Prostate gland (tissue), 2 donors: ENCODE results near the gene SSTR4. TPM values are rescaled to one million over a fixed set of nuclear protein-coding genes. Genes with fewer than 3 reads are reported as not detected.

Experiments
- DNase-seq: peaks from one replicate; pipeline ENCODE4 v3.0.0-alpha.2; 2019; ENCODE audit warnings: low spot score
- H3K27ac ChIP-seq, 2 donors: fragments of 200-600 bp; sonication (generic); 2 replicates each; pipeline ENCODE4 v1.5.1; 2017 to 2019
- H3K27me3 ChIP-seq: fragments of 200-600 bp; sonication (generic); replicated peaks from 2 replicates; pipeline ENCODE4 v1.5.1; 2019; ENCODE audit not compliant: insufficient read depth
- H3K36me3 ChIP-seq, 2 donors: fragments of 200-600 bp; sonication (generic); 1 replicate in 1 of 2; 2 replicates in 1 of 2; pipeline versions ENCODE4 v1.5.1 to v1.8.1; 2017 to 2019
- H3K4me1 ChIP-seq: fragments of 200-600 bp; sonication (generic); replicated peaks from 2 replicates; pipeline ENCODE4 v1.5.1; 2019
- H3K4me3 ChIP-seq, 2 donors: fragments of 200-600 bp; sonication (generic); 2 replicates each; pipeline ENCODE4 v1.5.1; 2017 to 2019
- H3K9me3 ChIP-seq: fragments of 200-600 bp; sonication (generic); 2 replicates; pipeline ENCODE4 v1.5.1; 2017
- CTCF ChIP-seq, 4 experiments: fragments of 200-600 bp in 2 of 4; fragments of 450-650 bp in 2 of 4; sonication (generic) in 2 of 4; IDR thresholded peaks; 1 replicate in 3 of 4; 2 replicates in 1 of 4; pipeline ENCODE4 v1.5.1; 2016 to 2019; ENCODE audit warnings: antibody characterized with exemption in 4 of 4, mild to moderate bottlenecking in 2 of 4, moderate library complexity in 2 of 4
- POLR2A ChIP-seq: fragments of 450-650 bp; IDR thresholded peaks from one replicate; pipeline ENCODE4 v1.6.1; 2016; ENCODE audit warnings: antibody characterized with exemption, mild to moderate bottlenecking
- POLR2AphosphoS5 ChIP-seq: sonication (generic); formaldehyde crosslinking; IDR thresholded peaks from one replicate; pipeline ENCODE4 v1.6.1; 2017; ENCODE audit warnings: antibody characterized with exemption
- WGBS: methylation state at CpG from one replicate; pipeline ENCODE4 v1.1.5; 2018; 5-methylcytosine and 5-hydroxymethylcytosine counted together
- intact Hi-C: fragments of 100-400 bp; cut with DNase I; formaldehyde crosslinking; loops from one replicate; pipeline ENCODE4 v1.14.2; 2022
- total RNA-seq, 2 donors: library from RNA; depleted of rRNA; stranded (reverse); fragments of >200 nt; gene quantifications; one replicate each; pipeline ENCODE4 v1.1.0, GENCODE V29; 2016

SSTR4 gene
- total RNA-seq, 2 donors from 2014 or later, result not detected

DNA sequence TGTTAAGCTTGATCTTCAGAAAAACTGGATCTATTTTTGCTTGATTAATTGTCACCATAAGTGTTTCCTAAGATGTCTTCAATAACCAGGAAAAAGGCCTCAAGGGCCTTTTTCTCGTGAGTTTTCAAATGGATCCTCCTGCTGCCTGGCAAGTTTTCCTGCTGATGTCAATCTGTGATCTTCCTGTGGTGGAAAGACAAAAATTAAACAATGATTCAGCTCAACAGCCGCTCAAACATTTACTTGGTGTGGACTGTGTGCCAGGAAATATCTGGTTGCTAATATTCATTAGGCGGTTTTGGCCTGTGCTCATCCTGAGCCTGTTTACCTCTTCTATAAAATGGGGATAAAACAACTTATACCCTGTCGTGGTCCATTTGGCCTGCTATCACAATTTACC is 35.4 kb upstream of the SSTR4 start:
- Histone ChIP-seq H3K27me3 (no peaks in the 10 kb centered on the region), H3K36me3 (no peaks in the 10 kb centered on the region), H3K9me3 (no peaks in the 10 kb centered on the region), H3K4me1 (peaks cover 2% of the 10 kb centered on the region), H3K27ac (no peak overlapping the region), H3K4me3 (no peak overlapping the region)
- WGBS, result 31% methylated on average over 4 of the region's 4 CpGs
- DNase-seq, result peak; percentile 37
- intact Hi-C loops, result no loop called here
- TF ChIP-seq CTCF (IDR thresholded peaks at IDR 0.05), result no peak
- peak; percentile 73 for TF ChIP-seq POLR2AphosphoS5

DNA sequence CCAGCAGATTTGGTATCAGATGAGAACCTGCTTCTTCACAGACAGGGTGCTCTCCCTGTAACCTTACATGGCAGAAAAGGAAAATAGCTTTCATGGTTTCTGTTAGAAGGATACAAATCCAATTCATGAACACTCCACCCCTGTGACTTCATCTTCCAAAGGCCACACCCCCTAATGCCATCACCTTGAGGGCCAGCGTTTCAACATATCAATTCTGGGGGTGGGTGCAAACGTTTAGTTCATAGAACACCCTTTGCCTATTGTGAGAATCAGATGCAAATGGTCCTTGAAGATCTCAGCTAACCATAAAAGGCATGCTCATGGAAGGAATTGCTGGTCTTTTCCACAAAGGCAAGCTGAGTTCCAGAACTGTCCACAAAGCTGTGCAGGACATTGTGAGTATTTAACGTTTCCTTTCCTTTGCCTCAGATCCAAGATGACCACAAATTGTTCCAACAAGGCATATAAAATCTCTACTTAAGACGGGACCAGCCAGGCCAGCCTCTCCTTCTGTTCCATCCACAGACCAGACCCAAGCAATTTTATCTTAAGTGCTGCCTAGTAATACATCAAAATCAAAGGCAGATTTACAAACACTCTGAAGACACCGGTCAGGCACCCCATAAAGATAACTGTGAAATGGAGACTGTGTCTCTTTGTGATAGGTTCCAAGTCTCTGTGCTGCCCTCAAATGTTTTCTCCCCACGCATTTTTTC is 34.7 kb upstream of the SSTR4 start:
- Histone ChIP-seq H3K36me3 (no peaks in the 10 kb centered on the region), H3K4me3 (no peak overlapping the region), H3K4me1 (peaks cover 2% of the 10 kb centered on the region), H3K9me3 (no peaks in the 10 kb centered on the region), H3K27ac (no peak overlapping the region), H3K27me3 (no peaks in the 10 kb centered on the region)
- TF ChIP-seq CTCF (IDR thresholded peaks at IDR 0.05) (no peak), POLR2AphosphoS5 (peak; percentile 31)
- intact Hi-C loops, result no loop called here
- DNase-seq, result no peak
- 31% methylated on average over 6 of the region's 6 CpGs for WGBS

DNA sequence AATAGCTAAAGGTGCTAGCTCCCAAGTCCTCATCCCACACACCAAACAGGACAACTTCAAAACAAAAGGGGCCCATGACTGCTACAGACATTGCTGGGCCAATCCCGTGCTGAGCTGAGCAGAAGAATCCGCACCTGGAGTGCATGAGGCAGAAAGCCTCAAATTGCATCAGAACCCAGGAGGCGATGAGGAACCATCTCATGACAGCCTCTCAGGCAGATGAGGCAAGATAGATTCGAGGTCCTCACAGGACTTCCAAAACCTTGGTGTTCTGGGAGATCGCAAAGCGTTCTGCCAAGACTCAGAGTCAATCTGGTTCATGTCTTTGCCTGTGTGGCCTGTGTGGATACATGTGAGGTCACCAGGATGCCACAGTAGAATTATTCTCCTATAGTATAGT is 32.8 kb upstream of the SSTR4 start:
- WGBS, result 95% methylated on average over 6 of the region's 6 CpGs

DNA sequence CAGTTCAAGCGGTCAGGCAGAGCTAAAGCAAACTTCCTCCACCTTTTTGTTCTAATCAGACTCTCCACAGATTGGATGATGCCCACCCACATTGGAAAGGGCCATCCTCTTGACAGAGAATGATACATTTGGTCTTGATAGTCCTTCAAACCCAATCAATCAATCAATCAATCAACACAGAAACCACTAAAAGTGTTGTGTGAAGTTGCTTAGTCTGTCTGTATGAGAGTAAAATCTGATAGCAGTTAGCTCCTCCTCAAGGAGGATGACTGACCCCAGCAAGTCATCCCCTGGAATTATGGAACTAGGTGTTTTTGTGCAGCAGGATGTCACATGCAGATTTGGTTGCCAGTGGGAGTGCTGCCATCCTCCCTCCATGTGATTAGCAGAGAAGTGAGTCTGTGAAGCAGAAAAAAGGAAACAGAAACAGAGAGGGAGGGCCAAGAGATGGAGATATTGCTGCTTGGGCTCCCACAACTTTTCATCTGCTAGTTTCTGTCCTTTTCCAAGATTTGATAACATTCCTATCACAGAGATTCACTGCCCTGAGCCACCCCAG is 32.0 kb upstream of the SSTR4 start:
- H3K27ac ChIP-seq, result no peak overlapping the region
- 100% methylated on average over 1 of the region's 1 CpG for WGBS
- intact Hi-C loops, result no loop called here
- peaks cover 2% of the 10 kb centered on the region for H3K4me1 ChIP-seq
- no peak for TF ChIP-seq POLR2AphosphoS5
- DNase-seq, result no peak
- H3K4me3 ChIP-seq, result no peak overlapping the region
- no peaks in the 10 kb centered on the region for H3K9me3 ChIP-seq
- no peaks in the 10 kb centered on the region for H3K27me3 ChIP-seq
- no peaks in the 10 kb centered on the region for H3K36me3 ChIP-seq

More for the DNA sequence above, 32.8 kb upstream of the SSTR4 start:
- H3K27me3 ChIP-seq, result no peaks in the 10 kb centered on the region
- DNase-seq, result no peak
- H3K4me3 ChIP-seq, result no peak overlapping the region
- no peaks in the 10 kb centered on the region for H3K9me3 ChIP-seq
- no peak for TF ChIP-seq POLR2AphosphoS5
- TF ChIP-seq POLR2A, result no peak
- no peak for TF ChIP-seq CTCF (IDR thresholded peaks at IDR 0.05)
- no peaks in the 10 kb centered on the region for H3K36me3 ChIP-seq
- intact Hi-C loops, result no loop called here
- peaks cover 2% of the 10 kb centered on the region for H3K4me1 ChIP-seq
- no peak overlapping the region for H3K27ac ChIP-seq

DNA sequence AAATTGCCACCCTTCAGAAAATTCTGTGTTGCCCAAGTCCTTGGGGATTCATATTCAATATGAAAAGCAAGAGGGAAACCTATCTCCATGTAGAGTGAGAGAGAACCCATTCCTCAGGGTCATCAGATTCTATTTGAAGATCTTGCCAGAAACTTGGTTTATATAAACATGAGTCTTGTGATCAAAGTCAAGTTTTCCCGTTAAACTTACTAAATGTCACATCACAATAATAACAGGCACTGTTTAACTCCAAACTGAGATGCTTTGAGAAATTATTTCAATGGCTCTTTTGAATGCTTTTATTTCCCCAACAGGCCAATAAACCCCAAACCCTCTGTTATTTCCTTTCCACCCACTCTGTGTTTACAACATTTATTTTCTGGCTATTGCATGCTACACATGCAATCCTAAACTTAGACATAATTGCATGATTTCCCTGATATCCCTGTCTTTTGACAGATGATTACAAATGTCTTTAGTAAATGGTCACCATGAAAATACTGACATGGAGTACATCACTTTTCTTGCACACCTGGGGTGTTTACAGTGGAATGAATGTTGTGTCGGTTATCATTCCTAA is 31.1 kb upstream of the SSTR4 start:
- Histone ChIP-seq H3K27me3 (no peaks in the 10 kb centered on the region), H3K9me3 (no peaks in the 10 kb centered on the region), H3K27ac (no peak overlapping the region), H3K4me1 (peaks cover 2% of the 10 kb centered on the region), H3K4me3 (no peak overlapping the region), H3K36me3 (no peaks in the 10 kb centered on the region)
- intact Hi-C loops, result no loop called here
- TF ChIP-seq CTCF (IDR thresholded peaks at IDR 0.05) (no peak), POLR2A (no peak), POLR2AphosphoS5 (no peak)
- WGBS, result 39% methylated on average over 2 of the region's 2 CpGs
- DNase-seq, result no peak
